Sigmoid colon (tissue), 7 donors: ENCODE results near the gene PAK4. TPM values are rescaled to one million over a fixed set of nuclear protein-coding genes. Genes with fewer than 3 reads are reported as not detected.

Experiments used
- DNase-seq: peaks from one replicate; pipeline ENCODE4 v3.0.0-alpha.2; 2019
- H3K27ac ChIP-seq, 4 donors: fragments of 200-600 bp; sonication (generic); one replicate each; pipeline ENCODE4 v1.5.1; 2016 to 2019; ENCODE audit warnings: mild to moderate bottlenecking in 1 of 4
- H3K27me3 ChIP-seq, 3 donors: fragments of 200-600 bp; sonication (generic); one replicate each; pipeline ENCODE4 v1.5.1; 2019; ENCODE audit warnings: mild to moderate bottlenecking in 1 of 3
- H3K36me3 ChIP-seq, 4 donors: fragments of 200-600 bp; sonication (generic); one replicate each; pipeline ENCODE4 v1.5.1; 2016 to 2019
- H3K4me1 ChIP-seq, 4 donors: fragments of 200-600 bp; sonication (generic); one replicate each; pipeline ENCODE4 v1.5.1; 2017 to 2019
- H3K4me3 ChIP-seq, 4 donors: fragments of 200-600 bp; sonication (generic); one replicate each; pipeline ENCODE4 v1.5.1; 2017 to 2019; ENCODE audit warnings: mild to moderate bottlenecking in 2 of 4, moderate library complexity in 1 of 4
- H3K9me3 ChIP-seq, 4 donors: fragments of 200-600 bp in 3 of 4; sonication (generic) in 3 of 4; one replicate each; pipeline versions ENCODE4 v1.5.1 to v1.6.1; 2013 to 2019
- CTCF ChIP-seq, 4 experiments: fragments of 450-650 bp in 3 of 4; fragments of 200-600 bp in 1 of 4; IDR thresholded peaks; one replicate each; pipeline ENCODE4 v1.5.1; 2016 to 2019; ENCODE audit warnings: antibody characterized with exemption in 4 of 4, mild to moderate bottlenecking in 3 of 4, moderate library complexity in 2 of 4
- EP300 ChIP-seq, 4 donors: sonication (generic); formaldehyde crosslinking; IDR thresholded peaks; one replicate each; pipeline ENCODE4 v1.6.1; 2017; ENCODE audit warnings: antibody characterized with exemption in 4 of 4
- POLR2A ChIP-seq, 2 donors: fragments of 450-650 bp; IDR thresholded peaks; one replicate each; pipeline ENCODE4 v1.6.1; 2016; ENCODE audit warnings: antibody characterized with exemption in 2 of 2, mild to moderate bottlenecking in 2 of 2, moderate library complexity in 2 of 2
- POLR2AphosphoS5 ChIP-seq, 4 donors: sonication (generic); formaldehyde crosslinking; IDR thresholded peaks; one replicate each; pipeline ENCODE4 v1.6.1; 2017; ENCODE audit warnings: antibody characterized with exemption in 4 of 4
- WGBS, 2 donors: extraction: QIAGEN DNeasy Blood & Tissue Kit; methylation state at CpG; one replicate each; pipeline ENCODE4 v1.1.7; 2013; 5-methylcytosine and 5-hydroxymethylcytosine counted together
- intact Hi-C: fragments of 100-400 bp; cut with DNase I; formaldehyde crosslinking; loops from one replicate; pipeline ENCODE4 v1.15.1; 2023
- polyA plus RNA-seq, 3 donors: library from polyadenylated mRNA; stranded (reverse); fragments of 200-250 nt; gene quantifications; one replicate each; pipeline ENCODE4 v1.2.3, GENCODE V29; 2013
- total RNA-seq, 4 donors: library from RNA; depleted of rRNA; stranded (reverse); fragments of >200 nt; gene quantifications; one replicate each; pipeline ENCODE4 v1.1.0, GENCODE V29; 2016
- donor health status: healthy with polysubstance abuse.
- donor health status: Bipolar disorder and iron deficiency.
- donor health status: healthy.

The PAK4 gene
- total and polyA plus RNA-seq, 7 donors = 6.2 to 62.0 (median 27.1) TPM

GRCh38 chr19:39223703-39224279 lies 98.2 kb downstream of the PAK4 start:
- intact Hi-C loops = no loop called here
- Histone ChIP-seq H3K27me3 (peaks cover 0 to 49% (median 9%) of the 10 kb centered on the region in 3 donors), H3K36me3 (no peaks in the 10 kb centered on the region)

DNA sequence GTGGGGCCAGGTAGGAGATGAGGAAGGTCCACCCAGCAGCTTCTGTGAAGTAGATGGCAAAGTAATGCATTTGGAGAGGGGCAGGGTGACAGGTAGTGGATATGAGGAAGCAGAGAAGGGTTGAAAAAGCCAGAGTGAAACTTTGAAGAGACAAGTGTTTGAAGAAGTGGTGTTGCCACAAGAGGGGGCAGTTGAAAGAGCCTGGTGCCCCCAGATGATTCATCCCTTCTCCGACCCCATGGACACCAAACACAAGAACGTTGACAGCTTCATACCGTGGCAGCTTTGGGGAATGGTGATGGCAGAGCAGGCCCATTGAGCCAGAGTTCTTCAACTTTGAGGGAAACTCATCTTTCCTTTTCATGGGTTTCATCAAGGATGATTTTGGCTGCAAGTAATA lies 99.3 kb downstream of the PAK4 start:
- H3K4me3 ChIP-seq = no peak overlapping the region
- H3K27me3 ChIP-seq = peaks cover 0 to 38% (median 9%) of the 10 kb centered on the region in 3 donors
- no peak for DNase-seq
- H3K36me3 ChIP-seq = no peaks in the 10 kb centered on the region
- no peak for TF ChIP-seq POLR2AphosphoS5 (IDR thresholded peaks at IDR 0.05)
- no peak for TF ChIP-seq EP300 (IDR thresholded peaks at IDR 0.05)
- no peak for TF ChIP-seq POLR2A (IDR thresholded peaks at IDR 0.05)
- no peak for TF ChIP-seq CTCF (IDR thresholded peaks at IDR 0.05)
- no peaks in the 10 kb centered on the region for H3K4me1 ChIP-seq
- 28 to 49% methylated on average over 3 of the region's 3 CpGs for whole genome bisulfite sequencing, 2 donors
- H3K27ac ChIP-seq = no peak overlapping the region
- intact Hi-C loops = no loop called here
- H3K9me3 ChIP-seq = no peaks in the 10 kb centered on the region

More at GRCh38 chr19:39223703-39224279, 98.2 kb downstream of the PAK4 start:
- no peak for TF ChIP-seq EP300 (IDR thresholded peaks at IDR 0.05)
- DNase-seq = no peak
- Histone ChIP-seq H3K9me3 (no peaks in the 10 kb centered on the region), H3K4me1 (no peaks in the 10 kb centered on the region), H3K4me3 (no peak overlapping the region), H3K27ac (no peak overlapping the region)
- 16 to 23% methylated on average over 4 of the region's 4 CpGs for WGBS, 2 donors

Other genes with a start within 250 kb of the PAK4 start
- gene RINL, start 247.5 kb upstream of the PAK4 start, total RNA-seq = 10 to 100 TPM in 1 of 4 donors, 1 to 10 TPM in 3; 3.5 to 15.8 (median 4.7) TPM
- gene RINL, start 247.5 kb upstream of the PAK4 start, polyA plus RNA-seq = 10 to 100 TPM in 1 of 3 donors, 1 to 10 TPM in 2; 3.7 to 17.6 (median 4.8) TPM
- 10 to 100 TPM; 65.5 to 92.7 (median 85.2) TPM for gene SIRT2, start 226.2 kb upstream of the PAK4 start, total RNA-seq
- 10 to 100 TPM; 36.2 to 46.7 (median 39.0) TPM for gene SIRT2, start 226.2 kb upstream of the PAK4 start, polyA plus RNA-seq
- 10 to 100 TPM; 13.8 to 20.2 (median 16.9) TPM for gene NFKBIB, start 225.8 kb upstream of the PAK4 start, total RNA-seq
- 10 to 100 TPM; 28.8 to 63.9 (median 45.8) TPM for gene NFKBIB, start 225.8 kb upstream of the PAK4 start, polyA plus RNA-seq
- gene CCER2, start 213.6 kb upstream of the PAK4 start, total RNA-seq = 1 to 10 TPM in 1 of 4 donors, under 1 TPM in 1, not detected in 2; 0.83 to 1.1 TPM
- gene CCER2, start 213.6 kb upstream of the PAK4 start, polyA plus RNA-seq = under 1 TPM in 1 of 3 donors, not detected in 2; 0.90 TPM
- 10 to 100 TPM in 2 of 4 donors, 1 to 10 TPM in 2; 7.4 to 32.7 (median 12.2) TPM for gene SARS2, start 195.0 kb upstream of the PAK4 start, total RNA-seq
- gene SARS2, start 195.0 kb upstream of the PAK4 start, polyA plus RNA-seq = 10 to 100 TPM; 14.4 to 38.9 (median 15.3) TPM
- 10 to 100 TPM; 25.0 to 30.7 (median 27.5) TPM for gene MRPS12, start 194.8 kb upstream of the PAK4 start, total RNA-seq
- 10 to 100 TPM; 58.9 to 74.4 (median 73.2) TPM for gene MRPS12, start 194.8 kb upstream of the PAK4 start, polyA plus RNA-seq
- 10 to 100 TPM; 20.3 to 28.6 (median 25.9) TPM for gene FBXO17, start 150.0 kb upstream of the PAK4 start, total RNA-seq
- gene FBXO17, start 150.0 kb upstream of the PAK4 start, polyA plus RNA-seq = 1 to 10 TPM; 1.6 to 4.8 (median 3.3) TPM
- gene FBXO27, start 93.2 kb upstream of the PAK4 start, total RNA-seq = 10 to 100 TPM in 1 of 4 donors, 1 to 10 TPM in 3; 3.0 to 17.7 (median 3.7) TPM
- gene FBXO27, start 93.2 kb upstream of the PAK4 start, polyA plus RNA-seq = 1 to 10 TPM in 2 of 3 donors, under 1 TPM in 1; 0.23 to 1.3 (median 1.2) TPM
- not detected for gene ACP7, start 41.4 kb upstream of the PAK4 start, total RNA-seq
- not detected for gene ACP7, start 41.4 kb upstream of the PAK4 start, polyA plus RNA-seq
- gene NCCRP1, start 71.2 kb downstream of the PAK4 start, total RNA-seq = under 1 TPM in 1 of 4 donors, not detected in 3; 0.41 TPM
- under 1 TPM in 2 of 3 donors, not detected in 1; 0.52 to 0.60 TPM for gene NCCRP1, start 71.2 kb downstream of the PAK4 start, polyA plus RNA-seq
- gene SYCN, start 78.5 kb downstream of the PAK4 start, total RNA-seq = not detected
- not detected for gene SYCN, start 78.5 kb downstream of the PAK4 start, polyA plus RNA-seq
- gene IFNL3, start 119.2 kb downstream of the PAK4 start, total RNA-seq = not detected
- under 1 TPM in 1 of 3 donors, not detected in 2; 0.22 TPM for gene IFNL3, start 119.2 kb downstream of the PAK4 start, polyA plus RNA-seq
- gene IFNL4, start 123.1 kb downstream of the PAK4 start, total RNA-seq = not detected
- not detected for gene IFNL4, start 123.1 kb downstream of the PAK4 start, polyA plus RNA-seq
- not detected for gene IFNL2, start 142.6 kb downstream of the PAK4 start, total RNA-seq
- gene IFNL2, start 142.6 kb downstream of the PAK4 start, polyA plus RNA-seq = not detected
- gene IFNL1, start 170.6 kb downstream of the PAK4 start, total RNA-seq = not detected
- under 1 TPM in 1 of 3 donors, not detected in 2; 0.09 TPM for gene IFNL1, start 170.6 kb downstream of the PAK4 start, polyA plus RNA-seq
- gene LRFN1, start 195.1 kb downstream of the PAK4 start, total RNA-seq = 1 to 10 TPM in 3 of 4 donors, under 1 TPM in 1; 0.82 to 1.8 (median 1.2) TPM
- gene LRFN1, start 195.1 kb downstream of the PAK4 start, polyA plus RNA-seq = 1 to 10 TPM in 1 of 3 donors, under 1 TPM in 2; under 0.01 to 1.0 (median 0.23) TPM
- gene GMFG, start 210.3 kb downstream of the PAK4 start, total RNA-seq = 10 to 100 TPM in 1 of 4 donors, 1 to 10 TPM in 3; 5.3 to 23.1 (median 8.6) TPM
- 10 to 100 TPM; 37.2 to 98.6 (median 56.5) TPM for gene GMFG, start 210.3 kb downstream of the PAK4 start, polyA plus RNA-seq
- gene SAMD4B, start 216.6 kb downstream of the PAK4 start, total RNA-seq = 10 to 100 TPM; 37.8 to 83.6 (median 65.4) TPM
- gene SAMD4B, start 216.6 kb downstream of the PAK4 start, polyA plus RNA-seq = 10 to 100 TPM; 28.4 to 79.4 (median 38.4) TPM